Measurements from ENCODE around the gene PLCL2. TPM values are rescaled to one million over a fixed set of nuclear protein-coding genes. Genes with fewer than 3 reads are reported as not detected.

PLCL2 gene
- total RNA-seq, 1 experiment from 2014 or later = 0.92 TPM

DNA sequence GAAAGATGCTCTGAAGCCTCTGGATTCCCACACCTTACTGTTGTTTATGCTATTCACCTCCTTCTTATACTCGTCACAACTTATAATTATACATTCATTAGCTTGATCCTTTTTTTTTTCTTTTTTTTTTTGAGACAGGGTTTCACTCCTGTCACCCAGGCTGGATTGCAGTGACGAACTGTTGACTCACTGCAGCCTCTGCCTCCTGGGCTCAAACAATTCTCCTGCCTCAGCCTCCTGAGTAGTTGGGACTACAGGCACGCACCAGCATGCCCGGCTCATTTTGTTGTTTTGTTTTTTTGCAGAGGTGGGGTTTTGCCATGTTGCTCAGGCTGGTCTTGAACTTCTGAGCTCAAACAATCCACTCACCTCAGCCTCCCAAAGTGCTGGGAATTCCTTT lies 143.6 kb downstream of the PLCL2 start:
- BruUV-seq (replicated peaks) = no TSS peak
- no peak overlapping the region for H3K4me3 ChIP-seq (ENCODE audit: low read depth, low read length, poor library complexity, severe bottlenecking)
- intact Hi-C loops (cut with micrococcal nuclease; ENCODE audit: unreplicated experiment) = no loop called here
- H3K36me3 ChIP-seq (ENCODE audit: insufficient read depth, low read length, poor library complexity, severe bottlenecking) = no peaks in the 10 kb centered on the region
- no peaks in the 10 kb centered on the region for H3K9me3 ChIP-seq (ENCODE audit: low read depth, low read length, poor library complexity, severe bottlenecking)
- ChIA-PET POLR2A (ENCODE audit: low non-redundant PET) (interaction anchor here (0.6 kb wide), 1 partner anchor 305 kb away, joined by 5 read pairs; no protein-coding TSS in a partner anchor), CTCF (no interaction called here)
- H3K4me1 ChIP-seq (ENCODE audit: insufficient read depth, low read length, poor library complexity, severe bottlenecking) = no peaks in the 10 kb centered on the region
- no peak overlapping the region for H3K27ac ChIP-seq (ENCODE audit: low read depth, low read length, poor library complexity, severe bottlenecking)
- DNase-seq (ENCODE audit: low spot score) = no peak
- TF ChIP-seq, protein P1, sequence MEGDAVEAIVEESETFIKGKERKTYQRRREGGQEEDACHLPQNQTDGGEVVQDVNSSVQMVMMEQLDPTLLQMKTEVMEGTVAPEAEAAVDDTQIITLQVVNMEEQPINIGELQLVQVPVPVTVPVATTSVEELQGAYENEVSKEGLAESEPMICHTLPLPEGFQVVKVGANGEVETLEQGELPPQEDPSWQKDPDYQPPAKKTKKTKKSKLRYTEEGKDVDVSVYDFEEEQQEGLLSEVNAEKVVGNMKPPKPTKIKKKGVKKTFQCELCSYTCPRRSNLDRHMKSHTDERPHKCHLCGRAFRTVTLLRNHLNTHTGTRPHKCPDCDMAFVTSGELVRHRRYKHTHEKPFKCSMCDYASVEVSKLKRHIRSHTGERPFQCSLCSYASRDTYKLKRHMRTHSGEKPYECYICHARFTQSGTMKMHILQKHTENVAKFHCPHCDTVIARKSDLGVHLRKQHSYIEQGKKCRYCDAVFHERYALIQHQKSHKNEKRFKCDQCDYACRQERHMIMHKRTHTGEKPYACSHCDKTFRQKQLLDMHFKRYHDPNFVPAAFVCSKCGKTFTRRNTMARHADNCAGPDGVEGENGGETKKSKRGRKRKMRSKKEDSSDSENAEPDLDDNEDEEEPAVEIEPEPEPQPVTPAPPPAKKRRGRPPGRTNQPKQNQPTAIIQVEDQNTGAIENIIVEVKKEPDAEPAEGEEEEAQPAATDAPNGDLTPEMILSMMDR (conservative IDR thresholded peaks at IDR 0.05; ENCODE audit: low read depth, low read length) = no peak
- TF ChIP-seq EZH2 (IDR thresholded peaks at IDR 0.05; ENCODE audit: borderline replicate concordance, low read depth, low read length, poor library complexity, severe bottlenecking) = no peak
- H3K27me3 ChIP-seq (replicated peaks; ENCODE audit: insufficient read depth, low read depth, low read length, poor library complexity) = peaks cover 7% of the 10 kb centered on the region

DNA sequence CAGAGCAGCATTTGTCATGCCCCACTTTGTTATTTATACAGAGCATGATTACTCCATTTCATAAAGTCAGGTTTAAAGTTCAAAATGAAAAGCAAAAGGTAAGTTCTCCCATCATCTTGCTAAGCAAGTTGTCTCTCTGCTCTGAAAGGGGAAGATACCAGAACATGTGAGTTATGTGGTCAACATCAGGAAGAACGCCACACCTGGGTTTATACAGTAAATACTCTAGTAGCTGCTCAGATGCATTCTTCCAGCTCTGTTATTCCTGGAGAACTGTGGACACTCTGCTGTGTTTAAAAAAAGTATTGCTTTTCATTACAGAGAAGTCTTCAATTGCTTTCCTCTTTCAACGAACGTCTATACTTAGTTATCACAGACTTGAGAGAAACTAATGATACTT lies 145.7 kb downstream of the PLCL2 start:
- intact Hi-C loops (cut with micrococcal nuclease; ENCODE audit: unreplicated experiment) = loop anchor here (5.0 to 10.0 kb wide), 2 partner anchors 204 to 428 kb away; no protein-coding TSS in a partner anchor
- BruUV-seq (replicated peaks) = no TSS peak
- Histone ChIP-seq H3K4me3 (ENCODE audit: low read depth, low read length, poor library complexity, severe bottlenecking) (no peak overlapping the region), H3K9me3 (ENCODE audit: low read depth, low read length, poor library complexity, severe bottlenecking) (no peaks in the 10 kb centered on the region), H3K4me1 (ENCODE audit: insufficient read depth, low read length, poor library complexity, severe bottlenecking) (no peaks in the 10 kb centered on the region), H3K36me3 (ENCODE audit: insufficient read depth, low read length, poor library complexity, severe bottlenecking) (no peaks in the 10 kb centered on the region), H3K27ac (ENCODE audit: low read depth, low read length, poor library complexity, severe bottlenecking) (no peak overlapping the region), H3K27me3 (replicated peaks; ENCODE audit: insufficient read depth, low read depth, low read length, poor library complexity) (peaks cover 12% of the 10 kb centered on the region)
- TF ChIP-seq, protein P1 (conservative IDR thresholded peaks at IDR 0.05; ENCODE audit: low read depth, low read length) = no peak
- no peak for TF ChIP-seq EZH2 (IDR thresholded peaks at IDR 0.05; ENCODE audit: borderline replicate concordance, low read depth, low read length, poor library complexity, severe bottlenecking)
- ChIA-PET CTCF (no interaction called here), POLR2A (ENCODE audit: low non-redundant PET) (no interaction called here)
- DNase-seq (ENCODE audit: low spot score) = no peak

DNA sequence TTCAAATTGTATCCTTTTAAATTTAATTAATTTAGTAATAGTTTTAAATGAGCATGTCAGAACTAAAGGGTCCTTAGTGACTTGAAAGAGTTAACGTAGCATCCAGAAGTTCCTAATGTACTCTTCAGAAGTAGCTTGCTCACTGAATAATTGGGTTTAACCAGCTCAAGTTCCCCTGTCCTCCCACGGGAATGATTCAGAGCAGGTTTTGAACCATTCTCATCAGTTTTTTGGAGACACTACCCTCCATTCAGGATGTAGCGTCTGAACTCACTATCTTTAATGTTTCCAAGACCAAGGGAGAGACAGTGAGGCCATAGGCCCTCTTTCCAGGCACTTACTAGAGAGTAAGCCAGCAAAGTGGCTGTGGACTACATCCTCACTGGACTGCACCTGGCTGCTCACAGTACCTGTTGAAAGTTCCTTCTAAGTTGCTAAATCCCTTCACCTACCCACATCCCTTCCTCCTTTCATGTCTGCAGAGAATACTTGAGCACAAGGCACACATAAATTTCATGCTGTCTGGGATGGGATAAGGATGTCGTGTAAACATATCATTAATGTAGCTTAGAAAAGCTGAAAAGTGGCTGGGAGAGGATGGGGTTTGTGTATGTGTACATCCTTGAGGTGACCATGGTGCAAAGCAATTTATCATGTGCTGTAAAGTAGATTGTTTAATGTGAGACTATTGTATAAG lies 146.3 kb downstream of the PLCL2 start:
- DNase-seq (ENCODE audit: low spot score) = no peak
- intact Hi-C loops (cut with micrococcal nuclease; ENCODE audit: unreplicated experiment) = loop anchor here (5.0 to 10.0 kb wide), 2 partner anchors 204 to 429 kb away; no protein-coding TSS in a partner anchor
- Histone ChIP-seq H3K27me3 (replicated peaks; ENCODE audit: insufficient read depth, low read depth, low read length, poor library complexity) (peaks cover 12% of the 10 kb centered on the region), H3K4me1 (ENCODE audit: insufficient read depth, low read length, poor library complexity, severe bottlenecking) (no peaks in the 10 kb centered on the region), H3K4me3 (ENCODE audit: low read depth, low read length, poor library complexity, severe bottlenecking) (no peak overlapping the region), H3K36me3 (ENCODE audit: insufficient read depth, low read length, poor library complexity, severe bottlenecking) (no peaks in the 10 kb centered on the region), H3K27ac (ENCODE audit: low read depth, low read length, poor library complexity, severe bottlenecking) (no peak overlapping the region), H3K9me3 (ENCODE audit: low read depth, low read length, poor library complexity, severe bottlenecking) (no peaks in the 10 kb centered on the region)
- CTCF ChIA-PET = interaction anchor here (0.6 kb wide), 1 partner anchor 106 kb away, joined by 11 read pairs; no protein-coding TSS in a partner anchor
- no TSS peak for BruUV-seq (replicated peaks)
- TF ChIP-seq, protein P1 (conservative IDR thresholded peaks at IDR 0.05; ENCODE audit: low read depth, low read length) = no peak
- TF ChIP-seq EZH2 (IDR thresholded peaks at IDR 0.05; ENCODE audit: borderline replicate concordance, low read depth, low read length, poor library complexity, severe bottlenecking) = no peak
- POLR2A ChIA-PET (ENCODE audit: low non-redundant PET) = no interaction called here
